C1 segment of cervical spinal cord (tissue), 14 donors: ENCODE data around the gene RTP5.

ENCODE experiments used
- DNase-seq, 14 donors: peaks; one replicate each; lab custom pipeline; 2025; lab: John Stamatoyannopoulos, UW

The RTP5 gene

DNA sequence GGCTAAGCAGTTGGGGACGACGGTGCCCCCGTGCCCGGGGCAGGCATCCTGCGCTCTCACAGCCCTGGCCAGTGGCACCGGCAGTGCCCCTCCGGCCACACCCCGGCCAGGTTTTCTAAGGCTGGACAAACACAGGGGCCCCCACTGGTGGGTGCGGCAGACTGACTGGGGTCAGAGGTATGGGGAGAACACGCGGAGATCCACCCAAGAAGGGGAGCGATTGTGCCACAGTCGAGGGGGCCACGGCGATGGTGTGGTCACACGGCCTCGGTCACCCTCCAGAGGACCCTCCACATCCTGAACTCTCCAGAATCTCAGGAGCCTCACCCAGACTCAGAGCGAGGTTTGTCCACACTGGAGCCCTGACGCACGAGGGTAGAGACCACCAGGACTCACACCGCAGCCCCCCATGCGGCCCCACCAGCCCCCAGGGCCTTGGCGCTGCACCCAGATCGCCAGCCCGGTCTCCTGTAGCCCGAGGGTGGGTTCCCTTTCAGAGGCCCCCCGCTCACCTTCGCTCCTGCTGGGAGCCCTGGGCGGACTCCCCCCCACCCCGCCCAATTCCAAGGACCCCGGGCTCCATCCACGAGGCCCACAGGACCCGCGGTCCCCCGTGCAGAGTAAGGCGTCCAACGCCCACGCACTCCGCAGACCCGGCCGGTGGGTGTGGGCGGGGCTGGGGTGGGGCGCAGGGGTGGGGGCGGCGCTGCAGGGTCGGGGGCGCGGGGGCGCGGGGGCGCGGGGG, 26.0 kb upstream of the RTP5 start:
- DNase-seq: no peak

DNA sequence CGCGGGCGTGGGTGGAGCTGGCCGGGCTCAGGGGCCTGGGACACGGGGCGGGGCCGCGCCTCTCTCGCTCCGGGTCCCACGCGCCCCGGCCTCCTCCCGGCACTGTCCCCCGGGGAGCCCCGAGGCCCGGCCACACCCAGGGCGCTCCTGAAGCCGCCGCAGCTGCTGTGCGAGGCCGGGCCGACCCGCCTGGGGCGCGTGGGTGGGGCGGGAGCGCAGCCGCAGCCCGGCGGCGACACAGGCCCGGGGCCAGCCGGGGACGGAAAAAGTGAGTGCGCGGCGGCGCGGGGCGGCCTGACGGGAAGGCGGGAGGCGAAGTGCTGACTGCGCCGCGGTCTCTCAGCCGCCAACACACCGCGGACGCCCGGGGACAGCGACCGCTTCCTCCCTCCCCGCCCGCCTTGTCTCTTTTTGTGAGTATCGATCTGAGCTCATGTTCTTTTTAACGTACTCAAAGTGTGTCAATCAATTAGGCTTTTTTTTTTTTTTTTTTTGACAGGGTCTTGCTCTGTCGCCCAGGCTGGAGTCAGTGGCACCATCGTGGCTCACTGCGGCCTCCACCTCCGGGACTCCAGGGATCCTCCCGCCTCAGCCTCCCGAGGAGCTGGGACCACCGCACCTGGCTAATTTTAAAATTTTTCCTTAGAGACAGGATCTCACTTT, 25.3 kb upstream of the RTP5 start:
- peak in 2 of 14 donors; percentile 22 to 39 for DNase-seq

DNA sequence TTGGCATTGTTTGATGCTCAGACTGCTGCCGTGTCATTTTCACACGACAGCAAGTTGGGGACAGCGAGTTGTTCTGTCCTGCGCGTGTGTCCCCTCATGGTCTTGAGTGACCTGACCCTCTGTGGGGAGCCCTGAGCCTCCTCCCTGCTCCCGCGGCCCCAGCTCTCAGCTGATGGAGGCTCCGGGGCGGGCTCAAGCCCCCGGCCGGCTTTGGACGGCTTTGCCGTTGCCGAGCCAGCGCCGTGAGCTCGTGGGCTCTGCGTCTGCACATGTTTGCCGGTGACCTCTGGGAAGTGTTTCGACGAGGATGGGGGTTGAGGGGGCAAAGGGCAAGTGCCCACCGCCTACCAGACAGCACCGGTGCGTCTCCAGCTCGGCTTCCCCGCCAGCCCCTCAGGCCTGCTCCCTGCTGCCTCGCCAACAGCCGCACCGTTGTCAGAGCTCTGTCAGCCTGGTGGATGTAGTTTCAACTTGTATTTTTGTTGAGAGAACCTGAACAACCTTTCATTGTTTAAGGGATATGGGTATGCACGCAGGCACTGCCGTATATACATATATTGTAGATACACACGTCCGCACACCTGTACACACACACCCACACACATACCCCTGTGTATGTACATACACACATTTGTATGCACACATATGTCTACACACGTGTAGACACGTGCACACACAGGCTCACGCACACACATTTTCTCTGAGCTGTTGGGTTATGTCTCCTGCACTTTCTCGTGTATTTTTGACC, 24.5 kb upstream of the RTP5 start:
- DNase-seq: no peak

DNA sequence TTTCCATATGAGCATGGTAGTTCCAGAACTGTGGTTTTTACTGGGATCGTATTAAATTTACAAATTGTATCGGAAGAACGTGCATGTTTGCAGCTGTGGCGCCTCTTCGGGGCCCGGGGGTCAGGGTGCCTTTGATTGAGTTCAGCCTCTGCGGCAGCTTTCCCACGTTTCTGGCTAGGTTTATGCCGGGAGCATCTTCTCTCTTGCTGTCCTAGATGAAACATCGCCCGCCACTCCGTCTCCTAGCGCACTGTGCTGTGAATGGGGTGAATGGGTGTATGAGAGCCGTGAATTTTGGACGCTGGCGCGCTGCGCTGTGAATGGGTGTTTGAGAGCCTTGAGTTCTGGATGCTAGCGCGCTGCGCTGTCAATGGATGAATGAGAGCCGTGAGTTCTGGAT, 23.1 kb upstream of the RTP5 start:
- no peak for DNase-seq

DNA sequence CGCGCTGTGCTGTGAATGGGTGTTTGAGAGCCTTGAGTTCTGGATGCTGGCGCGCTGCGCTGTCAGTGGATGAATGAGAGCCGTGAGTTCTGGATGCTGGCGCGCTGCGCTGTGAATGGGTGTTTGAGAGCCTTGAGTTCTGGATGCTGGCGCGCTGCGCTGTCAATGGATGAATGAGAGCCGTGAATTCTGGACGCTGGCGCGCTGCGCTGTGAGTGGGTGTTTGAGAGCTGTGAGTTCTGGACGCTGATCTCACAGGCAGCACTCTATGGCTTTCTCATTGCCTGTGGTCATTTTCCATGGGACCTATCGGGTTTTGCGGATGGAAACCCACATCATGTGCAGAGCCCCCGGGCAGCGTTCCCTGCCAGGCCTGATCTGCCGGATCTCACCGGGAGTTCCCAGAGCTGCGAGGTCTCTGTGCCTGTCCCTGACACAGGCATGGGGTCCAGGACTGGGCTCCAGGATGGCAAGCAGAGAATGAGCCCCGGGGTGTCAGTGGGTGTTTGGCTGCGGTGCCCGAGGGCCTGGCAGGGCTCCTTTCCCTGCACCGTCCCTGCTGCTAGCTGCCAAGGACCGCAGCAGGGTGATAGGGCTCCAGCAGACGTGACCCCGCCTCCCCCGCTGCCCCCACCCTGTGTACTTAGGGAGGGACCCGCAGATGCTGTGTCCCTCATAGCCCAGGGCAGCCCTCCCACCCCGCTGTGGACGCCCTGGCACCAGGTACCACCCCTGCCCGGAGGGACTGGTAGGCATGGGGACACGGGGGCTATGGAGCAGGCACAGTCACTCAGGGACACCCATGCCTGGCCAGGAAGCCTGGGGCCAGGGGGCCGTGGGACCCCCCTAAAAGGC, 20.5 kb upstream of the RTP5 start:
- no peak for DNase-seq

DNA sequence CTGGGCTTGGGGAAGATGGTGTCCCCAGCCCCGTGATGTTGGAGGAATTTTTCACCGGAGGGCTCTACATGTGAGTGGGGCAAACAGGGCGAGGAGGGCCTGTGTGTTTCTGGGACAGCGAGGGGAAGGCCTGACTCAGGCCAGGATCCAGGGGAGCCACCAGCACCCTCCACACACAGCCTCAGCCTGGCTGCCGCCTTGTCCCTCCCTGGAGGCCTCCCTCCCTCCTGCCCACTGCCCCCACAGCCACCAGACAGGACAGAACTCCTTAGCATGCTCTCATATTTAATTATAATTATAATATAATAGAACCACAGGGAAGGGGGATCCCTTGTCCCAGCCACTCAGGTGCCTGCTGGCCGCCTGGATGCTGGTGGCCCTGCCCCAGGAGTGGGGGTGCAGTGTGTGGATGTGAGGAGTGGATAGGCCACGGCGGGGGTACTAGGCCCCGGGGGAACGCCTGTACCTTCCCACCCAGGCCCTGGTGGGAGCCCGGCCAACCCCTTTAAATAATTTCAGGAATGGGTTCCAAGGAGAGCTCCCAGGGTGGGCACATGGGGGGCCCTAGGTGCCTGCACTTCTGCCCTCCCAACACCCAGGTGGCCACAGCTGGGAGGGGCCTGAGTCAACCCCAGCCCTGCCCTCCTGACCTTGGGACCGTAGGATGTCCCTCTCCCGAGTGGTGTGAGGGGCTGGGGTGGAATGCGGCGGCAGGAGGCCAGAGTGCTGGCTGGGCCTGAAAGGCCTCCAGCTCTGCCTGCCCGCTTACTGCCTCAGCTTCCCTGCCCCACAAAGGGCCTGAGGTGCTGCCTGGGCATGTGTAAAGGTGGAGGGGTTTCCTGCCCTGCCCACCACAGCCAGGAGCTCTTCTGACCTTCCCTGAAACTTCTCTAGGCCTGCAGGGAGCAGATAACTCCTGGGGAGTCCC, 19.6 kb upstream of the RTP5 start:
- no peak for DNase-seq

DNA sequence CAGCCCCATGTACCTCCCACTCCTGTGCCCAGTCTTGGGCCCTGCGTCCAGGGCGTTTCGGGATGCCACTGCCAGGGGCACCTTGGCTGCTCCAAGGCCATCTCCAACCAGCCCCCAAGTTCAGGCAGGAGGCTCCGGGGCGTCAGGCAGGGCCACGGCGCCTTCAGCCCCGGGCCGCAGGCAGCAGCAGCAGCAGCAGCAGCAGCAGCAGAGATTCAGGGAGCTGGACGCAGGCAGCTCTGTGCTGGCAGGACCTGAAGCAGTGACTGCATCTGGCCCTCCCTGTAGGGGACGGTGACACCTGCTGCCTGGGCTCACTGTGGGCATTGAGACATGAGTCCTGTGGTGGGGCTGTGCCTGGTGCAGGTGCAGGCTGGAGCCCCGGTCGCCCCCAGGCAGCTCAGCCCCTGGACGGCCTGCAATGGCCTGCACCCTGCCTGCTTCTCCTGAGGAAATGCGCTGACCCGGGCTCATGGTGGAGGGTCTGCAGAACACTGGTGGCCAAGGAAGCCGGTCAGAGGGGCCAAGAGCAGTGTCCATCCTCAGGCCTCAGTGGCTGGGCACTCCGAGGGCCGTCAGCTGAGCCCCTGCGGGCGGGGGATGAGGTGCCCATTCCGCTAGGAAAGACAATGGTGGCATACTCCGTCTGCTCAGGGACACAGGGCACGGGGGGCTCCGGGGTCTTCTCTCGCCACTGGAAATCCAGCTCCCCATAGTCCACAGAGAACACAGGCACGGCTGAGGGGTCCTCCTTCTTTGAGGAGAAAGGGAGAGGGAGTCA, 18.8 kb upstream of the RTP5 start:
- DNase-seq: no peak

DNA sequence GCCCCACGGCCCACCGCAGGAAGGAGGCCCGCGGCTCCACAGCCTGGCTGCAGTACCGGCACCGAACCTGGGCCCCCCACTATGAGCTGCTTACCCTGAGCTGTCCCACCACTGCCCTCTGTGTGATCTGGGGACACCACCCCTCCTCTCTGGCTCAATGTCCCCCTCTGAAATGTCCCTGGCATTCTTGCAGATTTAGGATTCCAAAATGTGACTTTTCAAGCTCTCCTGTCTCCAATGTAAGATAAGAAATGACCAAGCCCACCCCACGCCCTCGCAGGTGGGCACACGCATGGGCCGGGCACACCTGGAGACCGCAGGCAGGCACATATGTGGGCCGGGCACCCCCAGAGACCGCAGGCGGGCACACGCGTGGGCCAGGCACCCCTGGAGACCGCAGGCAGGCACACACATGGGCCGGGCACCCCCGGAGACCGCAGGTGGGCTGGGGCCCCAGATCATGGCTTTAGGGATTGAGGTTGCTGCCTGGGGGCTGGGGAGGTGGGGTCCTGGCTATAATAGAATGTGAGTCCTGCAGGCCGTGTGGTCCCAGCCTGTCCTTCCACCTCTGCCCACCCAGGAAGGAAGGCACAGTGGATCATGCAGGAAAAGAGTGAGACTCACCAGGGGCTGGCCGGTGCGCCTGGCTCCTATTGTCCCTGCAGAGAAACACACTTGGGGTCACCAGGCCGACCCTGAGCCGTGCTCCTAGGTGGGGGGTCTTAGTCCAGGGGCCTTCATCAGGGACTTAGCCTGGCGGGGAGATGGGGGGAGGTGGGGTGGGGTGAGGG, 18.0 kb upstream of the RTP5 start:
- no peak for DNase-seq

DNA sequence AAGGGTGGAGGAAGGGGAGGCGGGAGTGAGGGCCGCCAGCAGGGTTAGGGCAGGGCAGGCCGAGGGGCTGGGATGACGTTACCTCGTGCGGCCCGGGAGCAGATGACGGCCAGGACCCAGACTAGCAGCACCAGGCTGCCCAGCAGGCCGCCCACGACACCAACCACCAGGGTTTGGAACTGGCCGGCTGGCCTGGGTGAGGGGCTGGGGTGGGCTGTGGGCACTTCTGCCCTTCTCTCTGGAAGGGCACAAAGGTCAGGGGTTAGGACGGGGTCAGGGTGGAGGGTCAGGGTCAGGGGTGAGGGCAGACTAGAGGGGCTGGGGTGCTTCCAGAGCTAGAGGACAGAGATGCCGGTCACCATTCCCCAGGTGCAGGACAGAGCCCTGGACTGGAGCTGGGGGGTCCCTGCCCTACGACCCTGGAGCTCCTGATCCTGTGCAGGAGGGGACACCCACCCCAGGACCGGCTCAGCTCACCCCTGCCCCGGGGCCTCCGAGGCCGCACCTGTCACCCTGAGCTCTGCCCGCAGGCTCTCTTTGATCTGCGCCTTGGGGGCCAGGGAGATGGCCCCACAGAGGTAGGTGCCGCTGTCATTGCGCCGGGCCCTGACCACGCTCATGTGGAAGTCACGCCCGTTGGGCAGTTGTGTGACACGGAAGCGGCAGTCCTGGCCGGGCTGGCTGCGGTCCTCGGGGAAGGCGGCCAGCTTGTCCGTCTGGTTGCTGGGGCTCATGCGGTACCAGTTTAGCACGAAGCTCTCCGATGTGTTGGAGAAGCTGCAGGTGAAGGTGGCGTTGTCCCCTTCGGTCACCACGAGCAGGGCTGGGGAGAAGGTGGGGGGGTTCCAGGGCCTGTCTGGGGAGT, 17.2 kb upstream of the RTP5 start:
- no peak for DNase-seq

DNA sequence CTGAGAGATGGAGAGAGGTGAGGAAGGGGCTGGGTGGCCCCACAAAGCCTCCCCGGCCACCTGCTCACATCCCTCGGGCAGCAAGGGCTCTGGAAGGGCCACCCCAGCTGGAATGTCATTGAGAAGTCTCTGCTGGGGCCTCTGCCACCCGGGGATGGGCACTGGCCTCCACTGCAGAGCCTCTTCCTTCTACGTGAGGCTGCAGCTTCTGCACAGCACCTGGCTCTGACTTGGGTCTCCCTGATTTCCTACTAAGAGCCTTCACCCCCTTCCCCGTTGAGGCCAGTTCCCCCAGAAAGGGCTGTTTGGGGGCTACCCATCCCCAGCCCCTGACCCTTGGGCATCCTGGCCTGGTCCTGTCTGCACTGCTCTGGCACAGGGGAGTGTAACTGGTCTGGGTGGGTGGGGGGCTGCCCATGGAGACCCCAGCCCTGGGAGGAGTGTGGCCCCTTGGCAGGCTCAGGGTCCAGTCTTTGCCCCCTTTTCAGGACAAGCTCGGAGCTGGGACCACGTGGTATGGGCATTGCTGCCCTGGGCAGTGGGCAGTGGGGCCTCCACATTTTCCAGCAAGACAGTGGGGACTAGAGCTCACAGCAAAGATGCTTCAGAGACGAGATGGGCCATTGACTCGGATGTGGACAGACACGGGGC, 16.4 kb upstream of the RTP5 start:
- DNase-seq: no peak

DNA sequence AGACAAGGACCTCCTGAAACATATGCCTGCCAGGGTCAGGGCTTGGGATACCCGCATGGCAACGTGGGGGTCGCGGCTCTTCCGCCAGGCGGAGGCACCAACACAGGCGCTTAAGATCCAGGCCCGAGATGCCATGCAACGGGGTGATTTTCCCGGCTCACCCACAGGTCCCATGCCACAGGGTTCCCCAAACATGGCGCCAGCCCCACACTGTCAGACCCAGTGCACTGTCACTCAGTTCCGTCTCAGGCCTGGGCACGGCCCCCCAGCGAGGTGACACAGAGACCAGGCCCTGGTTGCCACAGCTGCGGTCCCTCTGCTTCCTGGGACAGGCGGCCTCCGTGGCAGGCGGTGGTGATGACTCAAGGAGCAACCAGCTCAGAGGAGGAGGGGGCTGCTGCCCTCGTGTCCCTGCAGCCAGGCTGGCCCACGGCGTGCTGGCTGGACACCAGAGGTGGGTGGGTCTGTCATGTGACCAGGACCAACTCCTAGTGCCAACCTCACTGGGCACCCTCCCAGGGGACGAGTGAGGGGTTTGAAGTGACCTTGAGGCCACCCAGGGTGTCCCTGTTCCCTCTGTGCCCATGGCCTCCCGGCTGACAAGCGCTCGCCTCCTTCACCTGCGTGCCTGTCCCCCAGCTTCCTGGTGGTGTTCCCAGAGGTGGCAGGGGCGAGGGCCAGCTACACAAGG, 15.7 kb upstream of the RTP5 start:
- DNase-seq: peak in 1 of 14 donors; percentile 49

DNA sequence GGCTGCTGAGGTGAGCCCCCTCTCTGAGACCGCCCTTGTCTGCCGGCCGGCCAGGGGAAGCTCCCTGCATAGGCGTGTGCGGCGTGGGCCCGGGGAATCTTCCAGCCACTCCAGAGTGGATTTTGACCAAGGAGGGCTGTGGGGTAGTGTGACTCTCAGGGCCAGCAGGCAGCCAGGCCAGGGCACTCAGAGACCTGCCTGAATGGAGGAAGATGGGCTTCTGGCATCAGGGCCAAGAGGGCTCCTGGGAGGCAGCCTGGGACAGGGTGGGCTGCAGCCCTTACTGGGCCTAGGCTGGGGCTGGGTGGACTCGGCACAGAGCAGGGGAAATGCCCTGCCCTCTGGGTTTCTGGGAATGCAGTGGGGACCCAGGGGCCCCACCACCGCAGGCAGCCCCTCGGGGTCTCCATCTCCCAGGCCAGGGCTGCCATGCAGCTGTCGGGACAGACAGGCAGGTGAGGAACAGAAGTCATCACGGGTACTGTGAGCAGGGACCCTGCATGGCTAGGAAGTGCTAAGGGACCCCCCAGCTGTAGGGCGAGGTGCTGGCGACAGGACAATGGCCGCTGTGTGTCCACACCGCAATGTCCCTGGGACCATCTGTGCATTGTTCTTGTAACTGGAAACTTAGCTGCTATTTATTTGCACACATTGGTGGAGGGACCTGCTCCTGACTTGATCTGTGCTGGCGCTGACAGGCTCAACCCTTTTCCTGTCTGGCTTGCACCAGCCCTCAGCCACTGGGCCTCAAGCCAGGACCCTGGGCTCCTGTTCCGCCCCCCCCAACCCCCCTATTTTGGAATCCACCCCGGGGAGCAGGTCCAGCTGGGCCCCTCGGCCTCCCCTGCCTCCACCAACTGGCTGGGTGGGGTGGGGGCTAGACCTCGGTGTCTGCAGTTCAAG, 14.9 kb upstream of the RTP5 start:
- no peak for DNase-seq

DNA sequence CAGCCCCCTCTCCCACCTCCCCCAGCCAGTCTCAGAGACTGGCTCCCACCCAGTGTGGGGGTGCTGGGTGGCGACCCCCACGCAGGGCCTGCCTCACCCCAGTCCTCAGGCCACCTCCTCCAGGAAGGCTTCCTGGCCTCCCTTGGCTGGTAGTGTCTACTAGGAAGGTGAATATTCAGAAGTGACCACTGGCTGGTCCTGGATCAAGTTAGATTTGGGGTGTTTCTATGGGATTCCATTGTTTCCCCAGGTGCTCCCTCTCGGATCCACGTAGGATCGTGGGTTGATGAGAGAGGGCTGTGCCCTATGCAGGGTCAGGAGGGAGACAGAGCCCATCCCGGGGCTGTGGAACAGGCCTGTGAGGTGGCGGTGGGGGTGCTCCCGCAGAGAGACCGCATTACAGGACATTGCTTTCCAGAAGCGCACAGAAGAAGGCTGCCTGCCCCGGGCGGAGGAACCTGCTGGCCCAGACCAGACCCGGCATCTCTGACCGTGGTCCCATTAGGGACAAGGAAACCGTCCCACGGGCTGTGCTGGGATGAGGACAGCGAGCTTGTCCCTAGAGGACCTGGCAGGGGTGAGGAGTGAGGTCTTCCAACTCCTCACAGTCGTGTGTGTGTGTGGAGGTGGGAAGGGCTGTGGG, 14.2 kb upstream of the RTP5 start:
- DNase-seq: no peak

DNA sequence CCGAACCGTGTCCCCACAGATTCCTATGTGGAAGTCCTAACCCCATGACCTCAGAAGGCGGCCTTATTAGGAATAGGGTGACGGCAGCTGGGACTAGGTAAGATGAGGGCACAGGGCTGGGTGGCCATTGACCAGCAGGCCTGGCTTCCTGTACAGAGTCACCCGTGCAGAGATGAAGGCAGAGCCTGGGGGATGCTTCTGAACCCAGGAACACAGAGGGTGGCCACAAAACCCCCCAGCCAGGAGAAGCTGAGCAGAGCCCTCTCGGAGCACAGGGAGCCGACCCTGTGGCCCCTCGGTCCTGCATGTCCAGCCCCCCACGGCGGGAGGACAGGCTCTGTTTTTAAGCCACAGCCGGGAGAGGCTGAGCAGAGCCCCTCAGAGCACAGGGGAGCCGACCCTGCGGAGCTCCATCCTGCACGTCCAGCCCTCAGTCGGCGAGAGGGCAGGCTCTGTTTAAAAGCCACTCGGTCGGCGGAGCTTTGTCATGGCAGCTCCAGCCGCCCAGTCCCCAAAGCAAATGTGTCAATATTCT, 13.6 kb upstream of the RTP5 start:
- no peak for DNase-seq

DNA sequence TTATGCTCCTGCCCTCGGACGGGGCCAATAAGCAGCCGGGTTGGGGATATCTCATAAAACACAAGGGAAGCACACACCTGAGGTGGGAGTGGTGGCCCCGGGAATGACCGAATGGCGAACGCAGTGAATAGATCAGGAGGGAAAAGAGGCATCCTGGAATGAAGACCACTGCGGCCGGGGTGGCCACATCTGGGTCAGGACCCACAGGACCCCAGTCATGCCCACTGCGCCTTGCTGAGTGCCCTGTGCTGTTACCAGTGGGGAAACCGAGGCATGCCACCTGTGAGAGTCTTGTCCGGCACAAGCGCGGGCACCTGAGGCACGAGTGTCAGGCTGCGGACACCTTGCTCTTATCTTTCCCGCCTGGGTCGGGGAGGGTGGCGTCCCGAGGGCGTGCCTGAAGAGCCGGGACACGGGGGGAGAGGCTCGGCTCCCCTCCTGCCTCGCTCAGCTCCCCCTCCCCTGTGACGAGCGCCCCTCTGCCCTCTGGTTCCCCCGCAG, 12.4 kb upstream of the RTP5 start:
- no peak for DNase-seq
